OCI-LY3 (cell line): Measurements from ENCODE around the gene STARD3.

ENCODE experiments used
- CTCF ChIP-seq: fragments of 200-600, 300-600 bp; sonication (generic); IDR thresholded peaks from 2 replicates; pipeline ENCODE4 v1.5.1; 2014; ENCODE audit warnings: antibody characterized with exemption, low read length, low read depth
- EZH2phosphoT487 ChIP-seq: fragments of 200-600 bp; shearing (Covaris generic); IDR thresholded peaks from 2 replicates; pipeline ENCODE4 v1.6.1; 2018; ENCODE audit warnings: antibody characterized with exemption, mixed run types, low read depth

- TF ChIP-seq CTCF (peak; percentile 62), EZH2phosphoT487 (no peak)
Measured at GRCh38 chr17:39667945-39668924, 31.3 kb downstream of the STARD3 start, which contains the start of gene PNMT.
